ENCODE results near the gene SLC6A6. TPM values are rescaled to one million over a fixed set of nuclear protein-coding genes. Genes with fewer than 3 reads are reported as not detected.
A peak's percentile ranks its signal among the peaks of the same experiment; 100 is the strongest.

The SLC6A6 gene
- total RNA-seq, 2 donors from 2014 or later, result 81.5 to 85.9 TPM

DNA sequence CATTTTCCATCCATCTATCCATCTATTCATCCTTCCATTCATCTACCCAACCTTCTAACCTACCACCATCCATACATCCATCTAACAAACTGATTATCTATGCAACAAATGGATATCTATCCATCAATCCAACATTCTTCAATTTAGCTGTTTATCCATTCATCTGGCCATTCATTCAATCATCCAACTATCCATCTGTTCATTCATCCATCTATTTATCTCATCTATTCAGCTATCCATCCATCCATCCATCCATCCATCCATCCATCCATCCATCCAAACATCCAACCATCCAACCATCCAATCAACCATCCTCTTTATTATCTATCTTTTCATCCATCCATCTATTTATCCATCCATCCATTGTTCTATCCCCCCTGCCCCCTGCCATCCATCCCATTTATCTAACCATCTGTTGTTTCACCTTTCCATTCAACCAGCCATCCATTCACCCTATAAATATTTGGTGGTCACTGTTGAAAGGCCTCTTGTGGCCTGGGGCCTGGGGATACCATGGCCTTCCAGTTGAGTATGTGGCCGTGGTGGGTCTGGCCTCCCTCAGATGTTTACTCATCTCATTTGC lies 44.7 kb downstream of the SLC6A6 start:
- no peaks in the 10 kb centered on the region for H3K9me3 ChIP-seq
- peaks cover 0 to 14% of the 10 kb centered on the region in 2 donors for H3K4me1 ChIP-seq
- peaks cover 49% of the 10 kb centered on the region for H3K36me3 ChIP-seq
- H3K4me3 ChIP-seq, result no peak overlapping the region
- TF ChIP-seq, protein P1, sequence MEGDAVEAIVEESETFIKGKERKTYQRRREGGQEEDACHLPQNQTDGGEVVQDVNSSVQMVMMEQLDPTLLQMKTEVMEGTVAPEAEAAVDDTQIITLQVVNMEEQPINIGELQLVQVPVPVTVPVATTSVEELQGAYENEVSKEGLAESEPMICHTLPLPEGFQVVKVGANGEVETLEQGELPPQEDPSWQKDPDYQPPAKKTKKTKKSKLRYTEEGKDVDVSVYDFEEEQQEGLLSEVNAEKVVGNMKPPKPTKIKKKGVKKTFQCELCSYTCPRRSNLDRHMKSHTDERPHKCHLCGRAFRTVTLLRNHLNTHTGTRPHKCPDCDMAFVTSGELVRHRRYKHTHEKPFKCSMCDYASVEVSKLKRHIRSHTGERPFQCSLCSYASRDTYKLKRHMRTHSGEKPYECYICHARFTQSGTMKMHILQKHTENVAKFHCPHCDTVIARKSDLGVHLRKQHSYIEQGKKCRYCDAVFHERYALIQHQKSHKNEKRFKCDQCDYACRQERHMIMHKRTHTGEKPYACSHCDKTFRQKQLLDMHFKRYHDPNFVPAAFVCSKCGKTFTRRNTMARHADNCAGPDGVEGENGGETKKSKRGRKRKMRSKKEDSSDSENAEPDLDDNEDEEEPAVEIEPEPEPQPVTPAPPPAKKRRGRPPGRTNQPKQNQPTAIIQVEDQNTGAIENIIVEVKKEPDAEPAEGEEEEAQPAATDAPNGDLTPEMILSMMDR (IDR thresholded peaks at IDR 0.05), result no peak
- no peak for DNase-seq (ENCODE audit: low spot score)
- H3K27ac ChIP-seq, result no peak overlapping the region
- no peaks in the 10 kb centered on the region for H3K27me3 ChIP-seq

DNA sequence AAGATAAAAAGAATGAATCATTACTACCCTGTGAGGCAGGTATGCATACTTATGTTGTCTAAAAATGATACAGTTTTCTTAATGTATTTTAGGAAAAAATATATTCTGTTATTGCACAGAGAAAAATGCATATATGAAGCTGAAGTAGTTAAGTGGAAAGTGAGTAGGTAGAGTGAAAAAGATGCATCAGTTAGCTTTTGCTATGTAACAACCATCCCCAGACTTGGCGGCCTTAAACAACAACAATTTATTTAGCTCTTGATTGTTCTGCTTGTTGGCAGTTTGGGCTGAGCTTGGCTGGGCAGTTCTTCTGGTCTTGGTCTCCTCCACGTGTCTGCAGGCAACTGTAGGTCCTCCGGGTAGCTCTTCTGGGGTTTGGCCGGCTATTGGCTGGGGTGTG lies 45.7 kb downstream of the SLC6A6 start:
- DNase-seq (ENCODE audit: low spot score), result no peak
- Histone ChIP-seq H3K9me3 (no peaks in the 10 kb centered on the region), H3K27ac (no peak overlapping the region), H3K4me3 (no peak overlapping the region), H3K27me3 (no peaks in the 10 kb centered on the region), H3K36me3 (peaks cover 50% of the 10 kb centered on the region), H3K4me1 (peaks cover 0 to 19% of the 10 kb centered on the region in 2 donors)
- TF ChIP-seq, protein P1 (IDR thresholded peaks at IDR 0.05), result no peak

DNA sequence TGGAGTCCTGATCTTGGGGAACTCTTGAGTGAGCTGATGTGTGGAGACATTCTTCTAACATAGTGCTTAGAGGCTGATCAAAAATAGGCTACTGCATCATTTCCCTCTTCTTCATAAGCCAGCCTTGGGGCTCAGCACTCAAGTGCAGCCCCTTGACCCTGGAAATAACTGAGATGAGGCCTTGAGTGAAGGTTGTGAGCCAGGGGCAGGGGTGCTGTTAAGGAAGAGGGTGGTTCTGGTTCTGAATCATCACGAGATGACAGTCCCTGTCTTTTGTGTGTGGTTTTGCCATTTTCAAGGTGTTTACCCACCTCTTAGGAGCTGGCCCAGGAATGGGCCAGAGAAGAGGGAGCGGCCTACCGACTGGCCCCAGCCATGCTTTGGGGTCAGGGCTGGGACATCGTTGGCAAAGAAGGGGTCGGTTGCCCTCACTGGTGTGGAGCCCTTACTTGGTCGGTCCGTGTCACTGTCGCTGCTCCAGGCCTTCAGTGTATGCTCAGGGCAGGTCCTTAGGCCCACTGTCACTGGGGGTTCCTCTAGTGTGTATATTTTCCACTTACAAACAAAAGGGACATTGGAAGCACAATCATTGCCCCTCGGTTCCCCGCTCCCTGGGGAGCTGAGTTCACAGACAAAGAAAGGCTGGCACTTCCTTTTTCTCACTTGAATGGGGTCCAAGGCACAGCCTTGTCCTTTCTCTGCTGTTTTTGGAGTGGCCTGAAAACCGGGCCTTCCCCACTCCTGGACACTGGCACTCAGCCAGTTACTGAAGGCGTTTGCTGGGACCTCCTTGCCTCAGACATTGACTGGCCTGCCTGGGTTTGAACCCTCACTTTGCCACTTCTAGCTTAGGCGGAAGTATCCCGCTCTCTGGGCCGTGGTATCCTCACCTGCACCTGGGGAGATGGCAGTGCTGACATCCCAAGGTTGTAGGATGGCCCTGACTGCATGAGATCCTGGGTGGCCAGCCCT lies 46.6 kb downstream of the SLC6A6 start:
- H3K4me3 ChIP-seq, result no peak overlapping the region
- H3K27ac ChIP-seq, result no peak overlapping the region
- no peaks in the 10 kb centered on the region for H3K9me3 ChIP-seq
- peaks cover 0 to 29% of the 10 kb centered on the region in 2 donors for H3K4me1 ChIP-seq
- no peak for DNase-seq (ENCODE audit: low spot score)
- H3K27me3 ChIP-seq, result no peaks in the 10 kb centered on the region
- TF ChIP-seq, protein P1 (IDR thresholded peaks at IDR 0.05), result no peak
- peaks cover 44% of the 10 kb centered on the region for H3K36me3 ChIP-seq

DNA sequence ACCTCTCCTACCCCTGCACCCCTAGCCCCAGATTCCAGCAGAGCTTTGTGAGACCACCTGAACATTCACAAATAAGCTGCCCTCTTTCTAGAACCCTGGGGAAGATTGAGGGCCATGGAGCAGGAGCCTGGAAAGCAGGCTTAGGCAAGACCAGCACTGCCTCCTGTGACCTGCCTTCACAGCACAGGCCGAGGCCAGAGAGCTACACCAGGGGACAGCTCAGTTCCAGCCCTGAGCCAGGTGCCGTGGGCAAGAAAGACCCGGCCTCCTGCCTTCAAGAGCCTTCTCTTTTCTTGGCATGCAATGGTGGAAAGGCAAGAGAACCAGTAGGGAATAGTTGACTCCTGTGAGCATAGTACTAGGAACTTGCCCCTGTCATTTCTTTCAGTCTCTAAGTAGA lies 48.1 kb downstream of the SLC6A6 start:
- no peak overlapping the region for H3K4me3 ChIP-seq
- no peaks in the 10 kb centered on the region for H3K27me3 ChIP-seq
- no peak for DNase-seq (ENCODE audit: low spot score)
- peaks cover 49% of the 10 kb centered on the region for H3K36me3 ChIP-seq
- H3K9me3 ChIP-seq, result no peaks in the 10 kb centered on the region
- TF ChIP-seq, protein P1 (IDR thresholded peaks at IDR 0.05), result no peak
- peaks cover 0 to 43% of the 10 kb centered on the region in 2 donors for H3K4me1 ChIP-seq
- H3K27ac ChIP-seq, result no peak overlapping the region

DNA sequence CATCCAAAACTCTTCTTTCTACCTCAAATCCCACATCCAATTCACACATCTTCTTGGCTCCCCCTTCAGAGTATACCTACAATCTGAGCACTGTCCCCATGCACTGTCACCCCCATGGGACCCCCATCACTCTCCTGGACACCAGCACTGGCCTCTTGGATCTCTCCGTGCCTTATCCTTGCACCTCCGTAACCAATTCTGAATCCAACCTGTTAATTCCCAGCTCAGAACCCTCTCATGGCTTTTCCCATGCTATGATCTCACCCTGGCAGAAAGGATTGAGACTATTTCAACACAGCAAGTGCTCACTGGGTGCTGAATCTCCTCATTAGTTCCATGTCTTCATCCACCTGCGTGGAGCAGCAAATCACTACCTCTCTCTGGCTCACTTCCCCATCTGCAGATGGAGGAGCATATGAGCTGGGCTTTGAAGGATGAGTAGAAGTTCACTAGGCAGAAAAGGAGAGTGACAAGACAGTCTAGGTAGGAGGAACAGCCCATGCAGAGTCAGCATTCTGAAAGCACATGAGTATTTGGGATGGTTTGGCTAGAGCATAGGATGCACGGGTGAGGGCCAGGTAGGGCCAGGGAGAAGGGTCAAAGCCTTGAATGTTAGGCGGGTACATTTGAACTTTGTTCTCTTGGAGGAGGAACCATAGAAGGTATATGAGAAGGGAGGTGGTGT lies 48.7 kb downstream of the SLC6A6 start:
- Histone ChIP-seq H3K4me3 (no peak overlapping the region), H3K27ac (peak overlapping the region in 1 of 2 donors; percentile 80), H3K27me3 (no peaks in the 10 kb centered on the region), H3K9me3 (no peaks in the 10 kb centered on the region), H3K4me1 (peaks cover 0 to 49% of the 10 kb centered on the region in 2 donors), H3K36me3 (peaks cover 44% of the 10 kb centered on the region)
- no peak for DNase-seq (ENCODE audit: low spot score)
- TF ChIP-seq, protein P1 (IDR thresholded peaks at IDR 0.05), result no peak

Data from right atrium auricular region (tissue), 2 donors.